H1 (cell line): Measurements from ENCODE around the gene SVIL.

Experiments
- BCL11A ChIP-seq, 2 experiments: IDR thresholded peaks; one replicate each; pipeline ENCODE4 v1.6.1; 2011; ENCODE audit warnings: low read depth in 2 of 2, low read length in 2 of 2, mild to moderate bottlenecking in 2 of 2
- CREB1 ChIP-seq: IDR thresholded peaks from 2 replicates; pipeline ENCODE4 v1.6.1; 2012; ENCODE audit warnings: inconsistent platforms
- EP300 ChIP-seq, 2 experiments: IDR thresholded peaks; 1 replicate in 1 of 2; 2 replicates in 1 of 2; pipeline ENCODE4 v1.6.1; 2011 to 2012; ENCODE audit warnings: low read depth in 2 of 2, low read length in 2 of 2, mild to moderate bottlenecking in 2 of 2, borderline replicate concordance in 1 of 2, inconsistent platforms in 1 of 2, moderate library complexity in 1 of 2
- EZH2 ChIP-seq: fragments of 200-600 bp; sonication (generic); IDR thresholded peaks from 2 replicates; pipeline ENCODE4 v1.7.1; 2012; ENCODE audit warnings: low read depth, mild to moderate bottlenecking, moderate library complexity, low read length, inconsistent platforms; ENCODE audit not compliant: severe bottlenecking
- TEAD4 ChIP-seq: IDR thresholded peaks from 2 replicates; pipeline ENCODE4 v1.6.1; 2012; ENCODE audit warnings: low read depth, low read length, inconsistent platforms, mixed read lengths
- TF ChIP-seq, protein P1 (sequence below), 3 experiments: IDR thresholded peaks; 1 replicate in 2 of 3; 2 replicates in 1 of 3; pipeline versions ENCODE4 v1.5.1 to v1.6.1; 2011; ENCODE audit warnings: low read length in 3 of 3, mild to moderate bottlenecking in 3 of 3, inconsistent platforms in 2 of 3, low read depth in 1 of 3, moderate library complexity in 1 of 3; ENCODE audit not compliant: insufficient read depth in 1 of 3; ENCODE audit errors: control extremely low read depth in 1 of 3

DNA sequence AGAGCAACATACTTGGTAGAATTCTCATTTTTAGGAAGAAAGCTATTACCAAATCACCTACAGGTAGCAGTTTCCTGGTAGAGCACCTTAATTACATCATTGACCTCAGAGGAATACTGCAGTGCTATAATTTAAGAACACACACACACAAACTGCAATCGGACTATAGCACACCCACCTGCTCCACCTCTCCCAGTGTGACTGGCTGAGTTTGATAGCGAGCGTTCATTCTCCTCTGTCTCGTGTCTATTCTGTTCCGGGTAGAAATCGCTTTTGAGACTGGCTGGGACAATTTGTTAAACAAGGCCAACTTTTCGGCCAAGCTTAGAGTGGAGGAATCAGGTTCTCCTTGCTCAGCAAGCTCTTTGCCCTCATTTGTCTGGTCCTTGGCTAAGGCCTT lies 110.5 kb downstream of the SVIL start:
- TF ChIP-seq EP300 (IDR thresholded peaks at IDR 0.05; ENCODE audit: borderline replicate concordance in 1 of 2, low read depth in 2 of 2, low read length in 2 of 2) (no peak), CREB1 (no peak), EZH2 (no peak), BCL11A (IDR thresholded peaks at IDR 0.05; ENCODE audit: low read depth in 2 of 2, low read length in 2 of 2) (no peak), TEAD4 (no peak)
- TF ChIP-seq, protein P1, sequence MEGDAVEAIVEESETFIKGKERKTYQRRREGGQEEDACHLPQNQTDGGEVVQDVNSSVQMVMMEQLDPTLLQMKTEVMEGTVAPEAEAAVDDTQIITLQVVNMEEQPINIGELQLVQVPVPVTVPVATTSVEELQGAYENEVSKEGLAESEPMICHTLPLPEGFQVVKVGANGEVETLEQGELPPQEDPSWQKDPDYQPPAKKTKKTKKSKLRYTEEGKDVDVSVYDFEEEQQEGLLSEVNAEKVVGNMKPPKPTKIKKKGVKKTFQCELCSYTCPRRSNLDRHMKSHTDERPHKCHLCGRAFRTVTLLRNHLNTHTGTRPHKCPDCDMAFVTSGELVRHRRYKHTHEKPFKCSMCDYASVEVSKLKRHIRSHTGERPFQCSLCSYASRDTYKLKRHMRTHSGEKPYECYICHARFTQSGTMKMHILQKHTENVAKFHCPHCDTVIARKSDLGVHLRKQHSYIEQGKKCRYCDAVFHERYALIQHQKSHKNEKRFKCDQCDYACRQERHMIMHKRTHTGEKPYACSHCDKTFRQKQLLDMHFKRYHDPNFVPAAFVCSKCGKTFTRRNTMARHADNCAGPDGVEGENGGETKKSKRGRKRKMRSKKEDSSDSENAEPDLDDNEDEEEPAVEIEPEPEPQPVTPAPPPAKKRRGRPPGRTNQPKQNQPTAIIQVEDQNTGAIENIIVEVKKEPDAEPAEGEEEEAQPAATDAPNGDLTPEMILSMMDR (IDR thresholded peaks at IDR 0.05; ENCODE audit: control extremely low read depth in 1 of 3, insufficient read depth in 1 of 3, low read depth in 1 of 3, low read length in 3 of 3), result no peak
